ENCODE measurements around the gene RAET1G.

GRCh38 chr6:149940672-149940982 lies 17.7 kb upstream of the RAET1G start:
- TF ChIP-seq CTCF (IDR thresholded peaks at IDR 0.05) (no peak), POLR2A (IDR thresholded peaks at IDR 0.05) (no peak), POLR2AphosphoS5 (IDR thresholded peaks at IDR 0.05; ENCODE audit: insufficient read depth in 1 of 2, low read depth in 1 of 2) (no peak)
